Stimulated activated CD8-positive, alpha-beta memory T cell treated with anti-CD3 and anti-CD28 coated beads, Interleukin-4, amount 100 ng/mL, for 24 hours (primary cell): ENCODE measurements around the gene CACNA1D.

Source experiments
- DNase-seq: peaks from one replicate; pipeline ENCODE4 v3.0.0-alpha.2; 2020; ENCODE audit warnings: low read depth

The CACNA1D gene

GRCh38 chr3:53715815-53716483 lies 221.5 kb downstream of the CACNA1D start:
- DNase-seq, result no peak

DNA sequence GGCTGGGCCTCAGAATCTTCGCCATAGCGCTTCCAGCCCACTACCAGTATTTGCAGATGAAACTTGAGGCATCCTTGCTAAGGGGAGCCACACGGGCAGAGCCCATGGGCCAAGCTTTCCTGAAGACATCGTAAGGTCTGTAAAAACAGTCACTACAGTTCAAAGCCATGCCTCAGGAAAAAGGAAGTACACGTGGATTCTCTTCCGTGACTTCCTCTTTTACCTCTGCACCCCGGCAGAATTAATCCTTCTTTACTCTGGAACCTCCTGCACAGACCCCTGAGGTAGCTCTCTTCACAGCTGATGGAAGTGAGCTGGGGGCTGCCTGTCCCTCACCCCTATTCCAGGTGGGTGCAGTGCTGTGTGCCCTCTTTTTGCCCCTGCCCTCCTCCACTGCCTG lies 222.6 kb downstream of the CACNA1D start:
- no peak for DNase-seq

GRCh38 chr3:53718462-53718861 lies 224.1 kb downstream of the CACNA1D start:
- DNase-seq, result no peak

GRCh38 chr3:53719796-53720195 lies 225.4 kb downstream of the CACNA1D start:
- no peak for DNase-seq

- DNase-seq, result no peak
These were observed 227.0 kb downstream of the CACNA1D start for GRCh38 chr3:53721187-53722119.

DNA sequence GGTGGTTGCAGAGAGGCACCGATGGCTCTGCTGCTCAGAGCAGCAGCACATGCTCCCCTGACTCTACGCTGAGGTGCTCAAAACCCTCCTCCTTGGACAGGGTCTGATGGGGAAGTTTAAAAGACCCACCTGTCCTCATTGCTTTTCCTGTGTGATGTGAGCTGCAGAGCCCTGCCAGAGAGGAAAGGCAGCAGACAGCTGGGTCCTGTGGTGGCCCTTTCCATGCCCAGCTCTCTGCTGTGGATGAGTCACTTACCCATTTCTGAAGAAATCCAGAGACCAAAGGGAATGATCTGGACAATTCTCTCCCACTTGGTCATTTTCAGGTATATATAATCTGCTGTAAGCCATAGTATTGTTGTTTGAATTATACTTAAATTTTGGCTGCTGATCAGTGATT lies 230.2 kb downstream of the CACNA1D start:
- no peak for DNase-seq

DNA sequence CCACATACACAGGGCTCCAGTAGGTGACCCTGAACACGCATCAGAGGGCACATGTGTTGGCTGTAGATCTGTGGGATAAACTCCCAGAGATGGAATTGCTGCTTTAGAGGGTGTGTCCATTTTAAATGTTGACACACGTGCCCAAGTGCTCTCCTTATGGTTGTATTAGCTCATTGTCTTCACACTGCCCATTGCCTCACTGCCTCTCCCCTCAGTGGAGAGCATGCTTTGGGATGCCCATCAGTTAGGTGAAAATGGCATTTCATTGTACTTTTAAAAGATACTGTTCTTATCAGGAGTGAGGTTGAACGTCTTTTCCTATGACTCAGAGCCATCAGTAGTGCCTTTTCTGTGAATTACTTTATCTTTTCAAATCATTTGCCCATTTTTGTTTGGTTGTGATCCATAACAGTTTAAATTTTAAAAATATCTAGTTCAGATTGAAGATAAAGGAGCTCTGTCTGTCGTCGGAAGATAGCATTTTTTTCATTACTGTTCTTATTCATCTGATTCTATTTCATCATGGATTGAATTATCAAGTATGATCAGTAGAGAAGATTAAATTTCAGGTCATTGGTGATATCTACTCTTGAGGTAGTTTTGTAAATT lies 231.1 kb downstream of the CACNA1D start:
- DNase-seq, result no peak

DNA sequence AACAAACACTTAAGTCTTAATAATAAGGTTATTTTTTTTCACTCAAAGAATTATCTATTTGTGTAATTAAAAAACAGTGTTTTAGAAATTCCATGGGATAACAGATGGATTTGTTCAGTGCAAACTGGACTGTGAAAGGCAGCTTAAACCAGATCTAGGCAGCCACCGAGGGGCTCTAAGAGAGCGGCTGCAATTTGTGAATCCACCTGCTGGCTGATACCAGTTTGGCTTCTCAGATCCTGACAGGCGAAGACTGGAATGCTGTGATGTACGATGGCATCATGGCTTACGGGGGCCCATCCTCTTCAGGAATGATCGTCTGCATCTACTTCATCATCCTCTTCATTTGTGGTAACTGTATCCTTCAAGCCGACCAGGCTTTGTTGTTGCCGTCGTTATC lies 232.2 kb downstream of the CACNA1D start:
- no peak for DNase-seq

GRCh38 chr3:53728606-53729005 lies 234.2 kb downstream of the CACNA1D start:
- no peak for DNase-seq

DNA sequence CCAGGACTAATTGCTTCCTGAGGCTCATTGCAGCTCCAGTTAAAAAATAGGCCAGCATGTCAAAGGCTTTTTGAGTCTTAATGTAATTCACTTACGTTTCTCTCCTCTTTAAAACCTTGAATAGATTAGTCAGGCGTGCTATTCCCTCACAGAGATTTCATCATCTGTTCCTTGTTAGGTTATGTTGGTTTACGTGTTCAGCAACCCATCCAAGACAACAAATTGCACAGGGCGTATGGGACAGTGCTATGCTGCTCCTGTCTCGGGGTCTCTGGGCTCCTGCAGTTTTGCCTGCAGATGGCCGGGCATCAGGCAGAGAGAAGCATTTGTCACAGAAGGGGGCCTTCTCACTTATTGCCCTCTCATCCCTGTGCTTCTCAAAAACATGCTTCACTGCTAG lies 234.7 kb downstream of the CACNA1D start:
- no peak for DNase-seq

DNA sequence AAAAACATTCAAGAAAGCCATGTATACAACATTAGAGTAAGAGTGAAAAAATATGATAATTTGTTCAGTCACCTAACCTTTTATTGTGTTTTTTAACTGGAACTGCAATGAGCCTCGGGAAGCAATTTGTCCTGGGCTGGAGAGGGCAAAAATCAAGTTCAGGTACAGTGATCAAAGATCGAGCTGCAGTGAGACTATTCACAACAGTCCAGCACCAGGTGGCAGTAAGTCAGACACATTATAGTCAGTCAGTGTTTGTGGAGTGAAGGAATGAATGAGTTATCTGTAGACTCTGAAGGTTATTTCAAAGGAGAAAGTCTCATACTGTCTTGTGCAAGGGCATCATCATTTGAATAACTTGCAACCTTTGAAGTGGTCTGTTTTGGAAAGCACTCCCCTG lies 235.2 kb downstream of the CACNA1D start:
- DNase-seq, result no peak

- no peak for DNase-seq
These were observed 236.2 kb downstream of the CACNA1D start for GRCh38 chr3:53730576-53730975.

GRCh38 chr3:53731934-53732624 lies 237.7 kb downstream of the CACNA1D start:
- no peak for DNase-seq

- no peak for DNase-seq
These were observed 239.0 kb downstream of the CACNA1D start for GRCh38 chr3:53733446-53733845.

DNA sequence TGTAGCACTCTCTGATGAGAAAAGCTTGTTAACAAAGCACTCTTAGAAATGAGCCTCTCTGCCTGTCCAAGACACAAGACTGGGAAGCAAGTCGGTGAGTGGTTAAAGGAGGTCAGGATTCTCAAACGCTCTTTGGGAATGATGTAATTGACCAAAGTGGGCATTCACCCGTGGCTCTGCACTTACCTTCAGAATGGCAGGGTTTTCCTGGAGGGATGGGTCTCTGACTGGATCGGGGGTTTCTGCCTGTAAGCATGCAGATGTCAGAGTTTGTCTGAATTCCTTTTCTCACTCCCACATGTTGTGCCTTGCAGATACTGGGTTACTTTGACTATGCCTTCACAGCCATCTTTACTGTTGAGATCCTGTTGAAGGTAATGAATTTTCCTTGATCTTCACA lies 245.6 kb downstream of the CACNA1D start:
- DNase-seq, result no peak

- DNase-seq, result no peak
These were observed 246.5 kb downstream of the CACNA1D start for GRCh38 chr3:53740956-53741355.

- no peak for DNase-seq
These were observed 249.9 kb downstream of the CACNA1D start for GRCh38 chr3:53744351-53744750.

GRCh38 chr3:53747559-53747958 lies 253.1 kb downstream of the CACNA1D start:
- DNase-seq, result no peak

DNA sequence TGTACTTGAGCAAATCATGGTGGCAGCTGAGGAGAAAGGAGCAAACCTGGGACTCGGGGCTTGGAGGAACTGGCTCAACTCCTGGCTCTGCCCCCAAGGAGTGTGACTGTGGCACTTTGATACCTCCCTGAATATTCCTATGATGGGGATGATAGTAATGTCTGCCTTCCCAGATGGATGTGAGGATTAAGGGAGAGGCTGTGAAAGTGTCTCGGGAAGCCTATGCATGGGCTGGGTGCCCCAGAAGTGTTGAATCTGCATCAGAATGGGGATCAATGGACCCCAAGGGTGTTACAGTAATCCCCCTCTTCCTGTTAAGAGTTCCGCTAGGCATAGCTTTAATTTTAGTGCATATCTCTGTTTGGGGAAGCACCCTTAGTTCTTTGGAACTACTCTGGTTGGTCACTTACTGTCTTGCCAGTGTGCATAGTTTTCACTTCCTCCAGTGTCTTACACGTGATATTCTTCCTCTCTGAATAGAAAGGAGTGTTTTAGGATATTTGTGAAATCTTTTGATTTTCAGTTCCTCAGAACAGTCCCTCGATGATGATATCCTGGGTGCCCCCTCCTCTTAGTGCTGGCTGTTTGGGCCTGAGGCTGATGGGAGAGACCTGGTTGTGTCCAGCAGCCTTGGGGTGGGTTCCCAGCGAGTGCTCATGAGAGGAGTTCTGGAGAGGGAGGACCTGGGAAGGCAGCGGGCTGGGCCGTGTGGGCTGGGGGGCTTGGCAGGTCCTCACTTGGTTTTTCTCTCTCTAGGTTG lies 254.3 kb downstream of the CACNA1D start:
- no peak for DNase-seq

- DNase-seq, result no peak
These were observed 255.0 kb downstream of the CACNA1D start for GRCh38 chr3:53749448-53749847.
